Body of pancreas (tissue), 4 donors: ENCODE measurements around the gene SPATA1. TPM values are rescaled to one million over a fixed set of nuclear protein-coding genes. Genes with fewer than 3 reads are reported as not detected.

Source experiments
- ATAC-seq: fragments of 150-250 bp; one replicate; pipeline ENCODE4 v1.9.1; 2016
- DNase-seq, 4 donors: peaks; one replicate each; pipeline ENCODE4 v3.0.0-alpha.2; 2019
- H3K27ac ChIP-seq, 4 donors: fragments of 200-600 bp; sonication (generic); 1 replicate in 3 of 4; 2 replicates in 1 of 4; pipeline versions ENCODE4 v1.5.1 to v1.6.1; 2016 to 2019; ENCODE audit warnings: mild to moderate bottlenecking in 1 of 4, mixed read lengths in 1 of 4, moderate library complexity in 1 of 4
- H3K27me3 ChIP-seq, 2 donors: fragments of 200-600 bp; sonication (generic); one replicate each; pipeline ENCODE4 v1.6.0; 2016; ENCODE audit warnings: mild to moderate bottlenecking in 1 of 2
- H3K36me3 ChIP-seq, 2 donors: fragments of 200-600 bp; sonication (generic); replicated peaks in 1 of 2; 2 replicates each; pipeline ENCODE4 v1.5.1; 2016; ENCODE audit warnings: low read depth in 2 of 2; ENCODE audit not compliant: insufficient read depth in 1 of 2
- H3K4me1 ChIP-seq: fragments of 200-600 bp; sonication (generic); one replicate; pipeline ENCODE4 v1.6.0; 2016
- H3K4me3 ChIP-seq, 2 donors: fragments of 200-600 bp; sonication (generic); 1 replicate in 1 of 2; 2 replicates in 1 of 2; pipeline ENCODE4 v1.5.1; 2016 to 2019
- H3K9me3 ChIP-seq, 3 donors: fragments of 200-600 bp; sonication (generic); 1 replicate in 2 of 3; 2 replicates in 1 of 3; pipeline ENCODE4 v1.5.1; 2016
- POLR2A ChIP-seq, 3 donors: fragments of 450-650 bp; IDR thresholded peaks; one replicate each; pipeline ENCODE4 v1.6.1; 2016; ENCODE audit warnings: antibody characterized with exemption in 3 of 3, mild to moderate bottlenecking in 2 of 3
- WGBS, 2 donors: methylation state at CpG; one replicate each; pipeline ENCODE4 v1.1.5; 2017; 5-methylcytosine and 5-hydroxymethylcytosine counted together
- intact Hi-C: fragments of 100-400 bp; cut with DNase I; formaldehyde crosslinking; loops from one replicate; pipeline ENCODE4 v1.15.1; 2023
- total RNA-seq, 2 donors: library from RNA; depleted of rRNA; stranded (reverse); fragments of >200 nt; gene quantifications; one replicate each; pipeline ENCODE4 v1.1.0, GENCODE V29; 2016
- TF ChIP-seq, protein P1 (sequence below), 7 experiments: fragments of 450-650 bp in 4 of 7; fragments of 200-600 bp in 3 of 7; sonication (generic) in 3 of 7; IDR thresholded peaks; one replicate each; pipeline ENCODE4 v1.5.1; 2016 to 2019; ENCODE audit warnings: antibody characterized with exemption in 7 of 7

Gene SPATA1
- total RNA-seq, 2 donors from 2014 or later: under 0.01 TPM; not detected in 1

DNA sequence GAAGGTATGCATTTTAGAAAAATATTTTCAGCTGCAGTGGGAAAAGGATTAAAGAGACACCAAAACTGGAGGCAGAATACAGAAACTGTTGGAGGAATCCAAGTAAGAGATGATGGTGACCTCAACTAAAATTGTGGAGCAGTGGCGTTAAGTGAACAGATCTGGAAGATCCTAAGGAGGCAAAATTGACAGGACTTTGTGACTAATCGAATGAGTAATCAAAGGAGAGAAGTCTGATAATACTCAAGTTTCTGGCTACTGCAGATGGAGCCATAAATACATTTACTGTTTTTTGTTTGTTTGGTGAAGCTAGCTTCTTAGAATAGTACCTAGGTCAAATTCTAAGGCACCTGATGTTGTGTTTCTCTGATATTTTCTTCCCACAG lies 65.0 kb downstream of the SPATA1 start:
- H3K27me3 ChIP-seq: no peaks in the 10 kb centered on the region
- H3K4me3 ChIP-seq: no peak overlapping the region
- ATAC-seq: no peak
- no peak overlapping the region for H3K27ac ChIP-seq
- no peaks in the 10 kb centered on the region for H3K36me3 ChIP-seq
- no peaks in the 10 kb centered on the region for H3K9me3 ChIP-seq
- intact Hi-C loops: no loop called here
- H3K4me1 ChIP-seq: peaks cover 15% of the 10 kb centered on the region
- DNase-seq: no peak
- 69 to 77% methylated on average over 2 of the region's 2 CpGs for WGBS, 2 donors
- TF ChIP-seq POLR2A (IDR thresholded peaks at IDR 0.05): no peak
- TF ChIP-seq, protein P1, sequence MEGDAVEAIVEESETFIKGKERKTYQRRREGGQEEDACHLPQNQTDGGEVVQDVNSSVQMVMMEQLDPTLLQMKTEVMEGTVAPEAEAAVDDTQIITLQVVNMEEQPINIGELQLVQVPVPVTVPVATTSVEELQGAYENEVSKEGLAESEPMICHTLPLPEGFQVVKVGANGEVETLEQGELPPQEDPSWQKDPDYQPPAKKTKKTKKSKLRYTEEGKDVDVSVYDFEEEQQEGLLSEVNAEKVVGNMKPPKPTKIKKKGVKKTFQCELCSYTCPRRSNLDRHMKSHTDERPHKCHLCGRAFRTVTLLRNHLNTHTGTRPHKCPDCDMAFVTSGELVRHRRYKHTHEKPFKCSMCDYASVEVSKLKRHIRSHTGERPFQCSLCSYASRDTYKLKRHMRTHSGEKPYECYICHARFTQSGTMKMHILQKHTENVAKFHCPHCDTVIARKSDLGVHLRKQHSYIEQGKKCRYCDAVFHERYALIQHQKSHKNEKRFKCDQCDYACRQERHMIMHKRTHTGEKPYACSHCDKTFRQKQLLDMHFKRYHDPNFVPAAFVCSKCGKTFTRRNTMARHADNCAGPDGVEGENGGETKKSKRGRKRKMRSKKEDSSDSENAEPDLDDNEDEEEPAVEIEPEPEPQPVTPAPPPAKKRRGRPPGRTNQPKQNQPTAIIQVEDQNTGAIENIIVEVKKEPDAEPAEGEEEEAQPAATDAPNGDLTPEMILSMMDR (IDR thresholded peaks at IDR 0.05): no peak

DNA sequence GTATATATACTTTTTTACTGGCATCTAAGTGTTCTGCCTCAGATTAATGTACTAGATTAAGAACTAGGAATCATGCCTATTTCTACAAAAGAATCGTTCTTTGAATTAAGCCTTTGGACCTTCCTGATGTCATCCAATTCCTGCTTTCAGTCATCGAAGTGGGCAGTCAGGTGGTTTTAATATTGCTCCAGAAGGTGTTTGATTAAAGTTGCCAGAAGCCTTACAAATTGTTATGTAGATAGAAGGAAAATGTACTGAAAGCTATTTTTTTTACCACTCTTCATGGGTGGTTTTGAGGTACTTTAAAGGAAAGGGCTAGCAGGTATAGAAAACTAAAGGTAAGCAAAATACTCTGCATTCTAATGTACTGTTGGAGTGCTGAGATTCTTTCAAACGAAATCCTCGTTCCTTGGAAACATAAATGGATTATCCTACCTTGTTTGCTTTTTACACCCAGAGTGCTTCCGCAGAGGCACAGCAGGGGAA lies 67.3 kb downstream of the SPATA1 start:
- no peak for DNase-seq
- WGBS, 2 donors: 1 to 7% methylated on average over 5 of the region's 5 CpGs
- no peak for ATAC-seq

DNA sequence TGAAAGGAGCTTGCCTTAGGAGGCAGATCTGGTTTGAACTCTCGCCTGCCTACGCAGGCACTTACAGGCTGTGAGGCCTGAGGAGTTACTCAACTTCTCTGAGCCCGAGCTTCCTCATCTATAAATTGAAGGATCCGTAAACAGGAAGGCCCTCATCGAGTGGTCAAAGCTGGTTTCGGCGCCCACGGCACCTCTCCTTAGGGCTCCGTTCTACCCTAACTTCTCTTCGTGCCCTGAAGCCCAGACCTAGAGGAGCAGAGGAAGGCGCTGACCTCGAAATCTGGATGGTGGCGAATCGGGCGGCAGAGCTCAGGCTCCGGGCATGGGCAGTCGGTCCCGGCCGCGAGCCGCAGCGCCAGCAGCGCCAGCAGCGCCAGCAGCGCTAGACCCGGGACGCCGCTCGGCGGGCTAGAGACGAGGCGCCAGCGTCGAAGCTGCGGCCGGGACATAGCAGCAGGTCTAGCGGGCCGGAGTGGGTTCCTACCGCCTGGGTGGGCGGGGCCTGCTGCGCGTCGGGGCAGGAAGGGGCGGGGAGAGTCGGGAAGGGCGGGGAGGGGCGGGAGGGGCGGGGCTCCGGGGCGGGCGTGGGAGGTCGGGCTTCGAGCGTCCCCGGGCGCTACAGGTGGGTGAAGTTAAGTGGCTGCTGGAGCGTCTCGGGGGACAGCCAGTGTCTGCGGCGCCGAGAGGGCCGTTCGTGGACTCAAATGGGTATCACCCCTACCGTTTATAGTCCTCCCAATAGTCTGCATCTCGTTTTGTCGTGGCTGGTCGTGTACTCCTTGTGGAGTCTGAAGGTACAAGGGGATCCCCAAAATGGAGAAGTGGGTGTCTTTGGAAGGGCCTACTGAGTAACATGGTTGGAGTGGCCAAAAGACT lies 68.0 kb downstream of the SPATA1 start, which contains the start of gene CTBS:
Gene CTBS, minus strand, starts transcription at position 474 of the 876 bp plus-strand sequence. Its CDS starts 25 bp downstream, at position 449.
- H3K27ac ChIP-seq: peak within 1 kb of the TSS; percentile 91 to 99 (median 96)
- peak; percentile 95 for ATAC-seq
- peak within 1 kb of the TSS in 1 of 2 donors; percentile 36 for H3K4me3 ChIP-seq
- DNase-seq: peak; percentile 88 to 93 (median 92)
- H3K27me3 ChIP-seq: no peaks in the 10 kb centered on the region
- 1% methylated on average over 14 to 65 of the region's 67 CpGs for WGBS, 2 donors
- no peaks in the 10 kb centered on the region for H3K36me3 ChIP-seq
- TF ChIP-seq, protein P1 (IDR thresholded peaks at IDR 0.05): no peak
- TF ChIP-seq POLR2A (IDR thresholded peaks at IDR 0.05): peak; percentile 82 to 86 (median 86)
- no peaks in the 10 kb centered on the region for H3K9me3 ChIP-seq
- intact Hi-C loops: no loop called here
- peaks cover 15% of the 10 kb centered on the region for H3K4me1 ChIP-seq

More for the DNA sequence above, 67.3 kb downstream of the SPATA1 start:
- Histone ChIP-seq H3K27ac (peak overlapping the region; percentile 91 to 99 (median 96)), H3K4me3 (peak overlapping the region in 1 of 2 donors; percentile 36), H3K4me1 (peaks cover 15% of the 10 kb centered on the region), H3K27me3 (no peaks in the 10 kb centered on the region), H3K36me3 (no peaks in the 10 kb centered on the region), H3K9me3 (no peaks in the 10 kb centered on the region)
- TF ChIP-seq, protein P1 (IDR thresholded peaks at IDR 0.05): no peak
- TF ChIP-seq POLR2A (IDR thresholded peaks at IDR 0.05): no peak
- intact Hi-C loops: no loop called here

DNA sequence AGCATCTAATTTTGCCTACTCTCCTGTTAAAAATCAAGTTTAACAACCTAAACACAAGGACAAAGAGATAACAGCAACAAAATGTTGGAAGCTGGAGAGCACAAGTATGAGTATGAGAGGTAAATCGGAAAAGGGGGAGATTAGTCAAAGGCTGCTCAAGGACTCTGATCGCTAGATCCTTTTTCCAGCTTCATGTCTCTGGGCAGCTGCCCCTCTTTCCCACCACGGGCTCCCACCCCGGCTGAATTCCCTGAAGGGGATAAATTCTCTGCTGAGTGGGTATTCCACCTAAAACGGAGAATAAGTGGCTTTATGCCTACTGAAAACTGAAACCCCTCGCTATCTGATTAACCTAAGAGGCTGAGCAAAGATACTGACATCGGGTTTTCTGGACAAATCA lies 68.8 kb downstream of the SPATA1 start:
- H3K27ac ChIP-seq: peak overlapping the region in 3 of 4 donors; percentile 95 to 99 (median 98)
- H3K4me3 ChIP-seq: peak overlapping the region in 1 of 2 donors; percentile 14
- H3K9me3 ChIP-seq: no peaks in the 10 kb centered on the region
- intact Hi-C loops: no loop called here
- H3K36me3 ChIP-seq: no peaks in the 10 kb centered on the region
- DNase-seq: no peak
- 49 to 51% methylated on average over 7 of the region's 7 CpGs for WGBS, 2 donors
- peaks cover 15% of the 10 kb centered on the region for H3K4me1 ChIP-seq
- TF ChIP-seq, protein P1 (IDR thresholded peaks at IDR 0.05): no peak
- no peak for TF ChIP-seq POLR2A (IDR thresholded peaks at IDR 0.05)
- H3K27me3 ChIP-seq: no peaks in the 10 kb centered on the region
- no peak for ATAC-seq
